GM19099 (cell line): ENCODE measurements around the gene GTF2F2.

ENCODE experiments used
- POLR2A ChIP-seq: IDR thresholded peaks from 3 replicates; pipeline ENCODE4 v1.6.1; 2011; ENCODE audit warnings: low read depth; ENCODE audit not compliant: insufficient read length; ENCODE audit errors: extremely low read depth

Gene GTF2F2

GRCh38 chr13:45108716-45109101 is 11.6 kb upstream of the GTF2F2 start:
- TF ChIP-seq POLR2A = peak; percentile 44

GRCh38 chr13:45109102-45109720 is 11.1 kb upstream of the GTF2F2 start:
- no peak for TF ChIP-seq POLR2A

GRCh38 chr13:45113233-45114224 is 6.8 kb upstream of the GTF2F2 start:
- no peak for TF ChIP-seq POLR2A

GRCh38 chr13:45119469-45119990 is 780 bp upstream of the GTF2F2 start:
- no peak for TF ChIP-seq POLR2A

- TF ChIP-seq POLR2A = no peak
These were observed 889 bp downstream of the GTF2F2 start for GRCh38 chr13:45120967-45121831.

- no peak for TF ChIP-seq POLR2A
These were observed 2.6 kb downstream of the GTF2F2 start for GRCh38 chr13:45122941-45123340.

GRCh38 chr13:45132369-45133064 is 12.2 kb downstream of the GTF2F2 start:
- no peak for TF ChIP-seq POLR2A

- TF ChIP-seq POLR2A = no peak
These were observed 13.2 kb downstream of the GTF2F2 start for GRCh38 chr13:45133396-45134118.

- TF ChIP-seq POLR2A = no peak
These were observed 16.6 kb downstream of the GTF2F2 start for GRCh38 chr13:45136741-45137504.

- TF ChIP-seq POLR2A = no peak
These were observed 17.2 kb downstream of the GTF2F2 start for GRCh38 chr13:45137526-45137925.

GRCh38 chr13:45138282-45138681 is 18.0 kb downstream of the GTF2F2 start:
- TF ChIP-seq POLR2A = no peak

GRCh38 chr13:45141369-45141768 is 21.1 kb downstream of the GTF2F2 start:
- TF ChIP-seq POLR2A = no peak
